ENCODE data around the gene L2HGDH.

DNA sequence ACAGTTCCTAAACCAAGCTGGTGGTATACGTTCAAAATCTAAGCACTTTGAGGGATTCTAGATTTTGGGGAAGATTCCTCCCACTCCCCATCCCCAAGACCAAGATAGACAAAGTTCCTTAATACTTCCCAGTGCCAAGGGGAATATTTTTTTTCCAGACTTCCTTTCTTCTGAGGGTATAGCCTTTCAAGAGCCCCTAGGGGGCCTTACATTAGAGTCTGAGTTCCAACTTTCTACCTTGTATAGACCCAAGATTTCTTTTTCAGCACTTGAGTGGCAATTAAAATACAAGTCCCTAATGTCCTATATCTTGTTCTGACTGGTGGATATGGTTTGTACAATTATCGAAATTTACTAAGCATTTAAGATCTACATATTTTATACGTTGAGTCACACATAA is 52.0 kb downstream of the L2HGDH start:
- TF ChIP-seq, protein P1, sequence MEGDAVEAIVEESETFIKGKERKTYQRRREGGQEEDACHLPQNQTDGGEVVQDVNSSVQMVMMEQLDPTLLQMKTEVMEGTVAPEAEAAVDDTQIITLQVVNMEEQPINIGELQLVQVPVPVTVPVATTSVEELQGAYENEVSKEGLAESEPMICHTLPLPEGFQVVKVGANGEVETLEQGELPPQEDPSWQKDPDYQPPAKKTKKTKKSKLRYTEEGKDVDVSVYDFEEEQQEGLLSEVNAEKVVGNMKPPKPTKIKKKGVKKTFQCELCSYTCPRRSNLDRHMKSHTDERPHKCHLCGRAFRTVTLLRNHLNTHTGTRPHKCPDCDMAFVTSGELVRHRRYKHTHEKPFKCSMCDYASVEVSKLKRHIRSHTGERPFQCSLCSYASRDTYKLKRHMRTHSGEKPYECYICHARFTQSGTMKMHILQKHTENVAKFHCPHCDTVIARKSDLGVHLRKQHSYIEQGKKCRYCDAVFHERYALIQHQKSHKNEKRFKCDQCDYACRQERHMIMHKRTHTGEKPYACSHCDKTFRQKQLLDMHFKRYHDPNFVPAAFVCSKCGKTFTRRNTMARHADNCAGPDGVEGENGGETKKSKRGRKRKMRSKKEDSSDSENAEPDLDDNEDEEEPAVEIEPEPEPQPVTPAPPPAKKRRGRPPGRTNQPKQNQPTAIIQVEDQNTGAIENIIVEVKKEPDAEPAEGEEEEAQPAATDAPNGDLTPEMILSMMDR (IDR thresholded peaks at IDR 0.05), result no peak
- no peak for TF ChIP-seq POLR2A (IDR thresholded peaks at IDR 0.05)
- no peak for TF ChIP-seq POLR2AphosphoS5 (IDR thresholded peaks at IDR 0.05)
- no peak for TF ChIP-seq EP300 (IDR thresholded peaks at IDR 0.05)

All from stomach (tissue), 4 donors.